Body of pancreas (tissue), 4 donors: ENCODE measurements around the gene LRRC32. TPM values are rescaled to one million over a fixed set of nuclear protein-coding genes. Genes with fewer than 3 reads are reported as not detected.
"Not testable (repeated sequence)": the region's sequence is repeated elsewhere in the genome, so short reads cannot be mapped to it uniquely, and the experiment has no call there.

Experiments used
- ATAC-seq: fragments of 150-250 bp; one replicate; pipeline ENCODE4 v1.9.1; 2016
- DNase-seq, 4 donors: peaks; one replicate each; pipeline ENCODE4 v3.0.0-alpha.2; 2019
- H3K27ac ChIP-seq, 4 donors: fragments of 200-600 bp; sonication (generic); 1 replicate in 3 of 4; 2 replicates in 1 of 4; pipeline versions ENCODE4 v1.5.1 to v1.6.1; 2016 to 2019; ENCODE audit warnings: mild to moderate bottlenecking in 1 of 4, mixed read lengths in 1 of 4, moderate library complexity in 1 of 4
- H3K27me3 ChIP-seq, 2 donors: fragments of 200-600 bp; sonication (generic); one replicate each; pipeline ENCODE4 v1.6.0; 2016; ENCODE audit warnings: mild to moderate bottlenecking in 1 of 2
- H3K36me3 ChIP-seq, 2 donors: fragments of 200-600 bp; sonication (generic); replicated peaks in 1 of 2; 2 replicates each; pipeline ENCODE4 v1.5.1; 2016; ENCODE audit warnings: low read depth in 2 of 2; ENCODE audit not compliant: insufficient read depth in 1 of 2
- H3K4me1 ChIP-seq: fragments of 200-600 bp; sonication (generic); one replicate; pipeline ENCODE4 v1.6.0; 2016
- H3K4me3 ChIP-seq, 2 donors: fragments of 200-600 bp; sonication (generic); 1 replicate in 1 of 2; 2 replicates in 1 of 2; pipeline ENCODE4 v1.5.1; 2016 to 2019
- H3K9me3 ChIP-seq, 3 donors: fragments of 200-600 bp; sonication (generic); 1 replicate in 2 of 3; 2 replicates in 1 of 3; pipeline ENCODE4 v1.5.1; 2016
- POLR2A ChIP-seq, 3 donors: fragments of 450-650 bp; IDR thresholded peaks; one replicate each; pipeline ENCODE4 v1.6.1; 2016; ENCODE audit warnings: antibody characterized with exemption in 3 of 3, mild to moderate bottlenecking in 2 of 3
- WGBS, 2 donors: methylation state at CpG; one replicate each; pipeline ENCODE4 v1.1.5; 2017; 5-methylcytosine and 5-hydroxymethylcytosine counted together
- intact Hi-C: fragments of 100-400 bp; cut with DNase I; formaldehyde crosslinking; loops from one replicate; pipeline ENCODE4 v1.15.1; 2023
- total RNA-seq, 2 donors: library from RNA; depleted of rRNA; stranded (reverse); fragments of >200 nt; gene quantifications; one replicate each; pipeline ENCODE4 v1.1.0, GENCODE V29; 2016
- TF ChIP-seq, protein P1 (sequence below), 7 experiments: fragments of 450-650 bp in 4 of 7; fragments of 200-600 bp in 3 of 7; sonication (generic) in 3 of 7; IDR thresholded peaks; one replicate each; pipeline ENCODE4 v1.5.1; 2016 to 2019; ENCODE audit warnings: antibody characterized with exemption in 7 of 7

Gene LRRC32
- total RNA-seq, 2 donors from 2014 or later, result 9.1 to 17.8 TPM

DNA sequence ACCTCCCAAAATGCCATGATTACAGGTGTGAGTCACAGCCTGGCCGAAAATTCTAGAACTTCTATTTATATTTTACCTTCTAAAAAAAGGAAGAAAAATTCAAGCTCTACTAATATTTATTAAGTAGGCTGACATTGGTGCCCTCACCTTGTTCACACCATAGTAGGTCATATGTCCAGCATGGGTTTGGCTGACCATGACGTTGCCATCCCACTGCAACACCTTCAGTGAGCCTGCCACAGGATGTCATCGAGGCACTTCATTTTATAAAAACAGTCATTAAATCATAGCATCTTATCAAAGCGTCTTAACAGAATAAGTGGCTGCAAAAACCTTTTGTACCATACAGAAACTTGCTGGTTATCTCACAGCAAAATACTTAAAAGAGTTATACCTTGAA lies 58.3 kb downstream of the LRRC32 start:
- no peaks in the 10 kb centered on the region for H3K27me3 ChIP-seq
- WGBS, 2 donors, result 77 to 85% methylated on average over 4 of the region's 4 CpGs
- no peak for ATAC-seq
- no peak overlapping the region for H3K27ac ChIP-seq
- no peaks in the 10 kb centered on the region for H3K9me3 ChIP-seq
- H3K4me3 ChIP-seq, result no peak overlapping the region
- peaks cover 3% of the 10 kb centered on the region for H3K4me1 ChIP-seq
- no peak for TF ChIP-seq POLR2A (IDR thresholded peaks at IDR 0.05)
- TF ChIP-seq, protein P1, sequence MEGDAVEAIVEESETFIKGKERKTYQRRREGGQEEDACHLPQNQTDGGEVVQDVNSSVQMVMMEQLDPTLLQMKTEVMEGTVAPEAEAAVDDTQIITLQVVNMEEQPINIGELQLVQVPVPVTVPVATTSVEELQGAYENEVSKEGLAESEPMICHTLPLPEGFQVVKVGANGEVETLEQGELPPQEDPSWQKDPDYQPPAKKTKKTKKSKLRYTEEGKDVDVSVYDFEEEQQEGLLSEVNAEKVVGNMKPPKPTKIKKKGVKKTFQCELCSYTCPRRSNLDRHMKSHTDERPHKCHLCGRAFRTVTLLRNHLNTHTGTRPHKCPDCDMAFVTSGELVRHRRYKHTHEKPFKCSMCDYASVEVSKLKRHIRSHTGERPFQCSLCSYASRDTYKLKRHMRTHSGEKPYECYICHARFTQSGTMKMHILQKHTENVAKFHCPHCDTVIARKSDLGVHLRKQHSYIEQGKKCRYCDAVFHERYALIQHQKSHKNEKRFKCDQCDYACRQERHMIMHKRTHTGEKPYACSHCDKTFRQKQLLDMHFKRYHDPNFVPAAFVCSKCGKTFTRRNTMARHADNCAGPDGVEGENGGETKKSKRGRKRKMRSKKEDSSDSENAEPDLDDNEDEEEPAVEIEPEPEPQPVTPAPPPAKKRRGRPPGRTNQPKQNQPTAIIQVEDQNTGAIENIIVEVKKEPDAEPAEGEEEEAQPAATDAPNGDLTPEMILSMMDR (IDR thresholded peaks at IDR 0.05), result no peak
- intact Hi-C loops, result no loop called here
- no peaks in the 10 kb centered on the region for H3K36me3 ChIP-seq
- no peak for DNase-seq

DNA sequence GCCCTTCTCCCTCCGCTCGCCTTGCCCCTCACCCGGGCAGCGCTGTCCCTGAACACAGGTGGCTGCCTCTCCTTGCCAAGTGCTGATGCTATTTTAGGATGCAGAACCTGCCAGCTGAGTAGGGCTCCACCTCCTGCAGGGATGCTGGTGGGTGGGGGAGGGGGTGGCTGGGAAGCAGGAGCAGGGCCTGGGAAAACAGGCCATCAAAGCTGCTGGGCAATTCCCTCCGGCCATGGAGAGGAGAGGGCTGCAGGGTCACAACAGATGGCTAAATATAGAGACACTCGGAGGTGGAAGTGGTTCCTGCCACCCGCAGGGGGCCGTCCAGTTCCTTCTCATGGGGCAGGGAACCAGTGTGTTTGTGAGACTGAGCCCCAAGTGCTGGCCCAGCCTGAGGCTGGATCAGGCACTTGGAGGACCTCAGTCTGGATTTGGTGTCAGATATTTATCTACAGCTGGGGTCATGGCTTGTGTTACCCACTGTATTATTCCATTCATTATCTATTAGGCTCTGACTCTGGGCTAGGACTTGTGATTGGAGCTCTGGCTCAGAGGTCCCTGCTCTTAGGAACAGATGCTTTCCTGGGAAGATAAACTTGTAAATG lies 59.6 kb downstream of the LRRC32 start:
- 23 to 42% methylated on average over 7 to 8 of the region's 8 CpGs for WGBS, 2 donors
- H3K27ac ChIP-seq, result no peak overlapping the region
- DNase-seq, result no peak

GRCh38 chr11:76610371-76610770 lies 60.2 kb downstream of the LRRC32 start:
- 83 to 92% methylated on average over 4 of the region's 4 CpGs for WGBS, 2 donors
- no peaks in the 10 kb centered on the region for H3K9me3 ChIP-seq
- TF ChIP-seq, protein P1 (IDR thresholded peaks at IDR 0.05), result no peak
- no peak for TF ChIP-seq POLR2A (IDR thresholded peaks at IDR 0.05)
- H3K27ac ChIP-seq, result no peak overlapping the region
- intact Hi-C loops, result no loop called here
- ATAC-seq, result no peak
- no peaks in the 10 kb centered on the region for H3K36me3 ChIP-seq
- no peak for DNase-seq
- H3K4me1 ChIP-seq, result peaks cover 3% of the 10 kb centered on the region
- no peak overlapping the region for H3K4me3 ChIP-seq
- H3K27me3 ChIP-seq, result no peaks in the 10 kb centered on the region

More for the DNA sequence above, 59.6 kb downstream of the LRRC32 start:
- no peak for TF ChIP-seq POLR2A (IDR thresholded peaks at IDR 0.05)
- intact Hi-C loops, result no loop called here
- no peaks in the 10 kb centered on the region for H3K9me3 ChIP-seq
- H3K27me3 ChIP-seq, result no peaks in the 10 kb centered on the region
- no peak overlapping the region for H3K4me3 ChIP-seq
- no peaks in the 10 kb centered on the region for H3K36me3 ChIP-seq
- ATAC-seq, result no peak
- H3K4me1 ChIP-seq, result peaks cover 3% of the 10 kb centered on the region

DNA sequence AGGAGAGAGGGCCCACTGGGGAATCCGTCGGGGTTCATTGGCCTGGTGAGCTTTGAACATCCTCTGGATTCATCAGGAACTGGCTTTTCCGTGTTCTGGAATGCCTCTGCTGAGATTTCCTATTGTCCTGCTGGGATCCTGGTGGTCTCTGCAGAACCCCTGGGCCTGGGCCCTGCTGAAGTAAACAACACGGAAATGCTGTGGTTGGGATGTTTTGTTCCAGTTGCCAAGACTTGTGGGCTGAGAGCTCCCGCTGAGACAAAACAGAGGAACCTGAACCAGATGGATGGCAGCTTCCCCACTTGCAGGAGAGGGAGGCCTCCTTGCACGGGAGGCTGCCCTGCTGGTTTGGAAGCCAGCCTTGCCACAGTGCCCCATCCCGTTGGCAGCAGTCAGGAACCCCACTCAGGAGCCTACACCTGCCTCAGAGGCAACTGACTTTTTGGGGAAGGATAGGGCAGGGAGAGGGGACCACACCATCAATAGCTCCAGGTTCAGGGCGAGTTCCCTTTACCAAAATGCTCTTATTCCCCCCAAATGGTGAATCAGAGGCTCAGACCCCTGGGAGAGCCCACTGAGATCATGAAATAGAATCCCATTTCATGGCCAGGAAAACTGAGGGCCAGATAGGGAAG lies 60.7 kb downstream of the LRRC32 start:
- intact Hi-C loops, result no loop called here
- no peak for ATAC-seq
- Histone ChIP-seq H3K4me1 (peaks cover 5% of the 10 kb centered on the region), H3K36me3 (no peaks in the 10 kb centered on the region), H3K4me3 (no peak overlapping the region), H3K27me3 (no peaks in the 10 kb centered on the region), H3K9me3 (no peaks in the 10 kb centered on the region), H3K27ac (no peak overlapping the region)
- WGBS, 2 donors, result 82 to 86% methylated on average over 5 to 8 of the region's 8 CpGs
- TF ChIP-seq POLR2A (IDR thresholded peaks at IDR 0.05), result no peak
- TF ChIP-seq, protein P1 (IDR thresholded peaks at IDR 0.05), result no peak
- no peak for DNase-seq

- H3K4me3 ChIP-seq, ATAC-seq, H3K36me3 ChIP-seq, DNase-seq, H3K27ac ChIP-seq, H3K9me3 ChIP-seq, intact Hi-C loops, H3K27me3 ChIP-seq: not testable (repeated sequence)
- peaks cover 11% of the 10 kb centered on the region for H3K4me1 ChIP-seq
- 91 to 95% methylated on average over 13 to 23 of the region's 27 CpGs for WGBS, 2 donors
These were observed 61.6 kb downstream of the LRRC32 start for GRCh38 chr11:76608879-76609460.

DNA sequence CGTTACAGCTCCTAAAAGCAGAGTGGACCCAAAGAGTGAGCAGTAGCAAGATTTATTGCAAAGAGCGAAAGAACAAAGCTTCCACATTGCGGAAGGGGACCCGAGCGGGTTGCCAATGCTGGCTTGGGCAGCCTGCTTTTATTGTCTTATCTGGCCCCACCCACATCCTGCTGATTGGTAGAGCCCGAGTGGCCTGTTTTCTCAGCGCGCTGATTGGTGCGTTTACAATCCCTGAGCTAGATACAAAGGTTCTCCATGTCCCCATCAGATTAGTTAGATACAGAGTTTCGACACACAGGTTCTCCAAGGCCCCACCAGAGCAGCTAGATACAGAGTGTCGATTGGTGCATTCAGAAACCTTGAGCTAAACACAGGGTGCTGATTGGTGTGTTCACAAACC lies 62.3 kb downstream of the LRRC32 start:
- intact Hi-C loops, ATAC-seq, H3K9me3 ChIP-seq, DNase-seq, H3K36me3 ChIP-seq, H3K4me3 ChIP-seq, H3K27ac ChIP-seq, H3K27me3 ChIP-seq: not testable (repeated sequence)
- 86 to 88% methylated on average over 11 of the region's 11 CpGs for WGBS, 2 donors
- peaks cover 11% of the 10 kb centered on the region for H3K4me1 ChIP-seq

Other genes with a start within 250 kb of the LRRC32 start
- gene EMSY, start 225.7 kb downstream of the LRRC32 start, total RNA-seq, result 10 to 100 TPM; 13.5 to 30.3 TPM
- gene TSKU, start 112.6 kb upstream of the LRRC32 start, total RNA-seq, result 10 to 100 TPM; 32.7 to 51.7 TPM
- gene ACER3, start 190.2 kb upstream of the LRRC32 start, total RNA-seq, result 1 to 10 TPM; 4.6 to 5.2 TPM